ENCODE data around the gene NXPE4.

GRCh38 chr11:114618139-114618538 is 22.6 kb upstream of the NXPE4 start:
- no peak for TF ChIP-seq EZH2phosphoT487 (conservative IDR thresholded peaks at IDR 0.05; ENCODE audit: low read length)
- TF ChIP-seq, protein P1, sequence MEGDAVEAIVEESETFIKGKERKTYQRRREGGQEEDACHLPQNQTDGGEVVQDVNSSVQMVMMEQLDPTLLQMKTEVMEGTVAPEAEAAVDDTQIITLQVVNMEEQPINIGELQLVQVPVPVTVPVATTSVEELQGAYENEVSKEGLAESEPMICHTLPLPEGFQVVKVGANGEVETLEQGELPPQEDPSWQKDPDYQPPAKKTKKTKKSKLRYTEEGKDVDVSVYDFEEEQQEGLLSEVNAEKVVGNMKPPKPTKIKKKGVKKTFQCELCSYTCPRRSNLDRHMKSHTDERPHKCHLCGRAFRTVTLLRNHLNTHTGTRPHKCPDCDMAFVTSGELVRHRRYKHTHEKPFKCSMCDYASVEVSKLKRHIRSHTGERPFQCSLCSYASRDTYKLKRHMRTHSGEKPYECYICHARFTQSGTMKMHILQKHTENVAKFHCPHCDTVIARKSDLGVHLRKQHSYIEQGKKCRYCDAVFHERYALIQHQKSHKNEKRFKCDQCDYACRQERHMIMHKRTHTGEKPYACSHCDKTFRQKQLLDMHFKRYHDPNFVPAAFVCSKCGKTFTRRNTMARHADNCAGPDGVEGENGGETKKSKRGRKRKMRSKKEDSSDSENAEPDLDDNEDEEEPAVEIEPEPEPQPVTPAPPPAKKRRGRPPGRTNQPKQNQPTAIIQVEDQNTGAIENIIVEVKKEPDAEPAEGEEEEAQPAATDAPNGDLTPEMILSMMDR (IDR thresholded peaks at IDR 0.05; ENCODE audit: insufficient read depth, low read length, poor library complexity, severe bottlenecking) = no peak
